ENCODE data around the gene REM2. TPM values are rescaled to one million over a fixed set of nuclear protein-coding genes. Genes with fewer than 3 reads are reported as not detected.
"Not testable (repeated sequence)": the region's sequence is repeated elsewhere in the genome, so short reads cannot be mapped to it uniquely, and the experiment has no call there.

REM2 gene
- total RNA-seq, 1 experiment from 2014 or later = 0.18 TPM

- TF ChIP-seq SIN3A (IDR thresholded peaks at IDR 0.05; ENCODE audit: borderline replicate concordance, insufficient read depth, low read depth, low read length) (no peak), REST (IDR thresholded peaks at IDR 0.05; ENCODE audit: insufficient read depth in 1 of 2, low read depth in 2 of 2, low read length in 1 of 2) (no peak), CTCF (IDR thresholded peaks at IDR 0.05) (no peak), POLR2AphosphoS5 (IDR thresholded peaks at IDR 0.05; ENCODE audit: low read depth, low read length) (no peak), TCF7L2 (IDR thresholded peaks at IDR 0.05; ENCODE audit: low read depth, low read length) (no peak)
- POLR2A ChIA-PET = no interaction called here
- no peak overlapping the region for H3K4me3 ChIP-seq (ENCODE audit: low read depth in 2 of 2, low read length in 2 of 2)
- ATAC-seq = no peak
- no peaks in the 10 kb centered on the region for H3K4me1 ChIP-seq (ENCODE audit: control insufficient read depth, insufficient read depth, low read length)
- no peaks in the 10 kb centered on the region for H3K9me3 ChIP-seq (ENCODE audit: control insufficient read depth, insufficient read depth, low read depth, low read length)
- no peak overlapping the region for H3K27ac ChIP-seq (ENCODE audit: low read length)
- H3K36me3 ChIP-seq (ENCODE audit: control insufficient read depth, insufficient read depth, low read length) = no peaks in the 10 kb centered on the region
- DNase-seq (ENCODE audit: low read depth, low spot score) = no peak
- intact Hi-C loops (cut with micrococcal nuclease; ENCODE audit: unreplicated experiment) = loop anchor here (10.0 kb wide), 1 partner anchor 202 kb away; no protein-coding TSS in a partner anchor
- CTCF ChIA-PET = interaction anchor here (1.0 kb wide), 1 partner anchor 40 kb away, joined by 3 read pairs; no protein-coding TSS in a partner anchor
- BruUV-seq (replicated peaks) = no TSS peak
- no peaks in the 10 kb centered on the region for H3K27me3 ChIP-seq (ENCODE audit: control insufficient read depth, insufficient read depth, low read length)
- in situ Hi-C loops (cut with HindIII; ENCODE audit: low pct_unique_long_range_greater_than_20kb, low sequenced_read_pairs) = no loop called here
These were observed 26.6 kb upstream of the REM2 start for GRCh38 chr14:22856428-22856827.

- CTCF ChIA-PET = interaction anchor here (0.6 to 1.1 kb wide), 2 partner anchors 59 to 81 kb away, joined by 3 to 6 read pairs; no protein-coding TSS in a partner anchor
- H3K27me3 ChIP-seq (ENCODE audit: control insufficient read depth, insufficient read depth, low read length); intact Hi-C loops (cut with micrococcal nuclease; ENCODE audit: unreplicated experiment); H3K27ac ChIP-seq (ENCODE audit: low read length); ATAC-seq; H3K9me3 ChIP-seq (ENCODE audit: control insufficient read depth, insufficient read depth, low read depth, low read length); H3K4me3 ChIP-seq (ENCODE audit: low read depth in 2 of 2, low read length in 2 of 2); H3K4me1 ChIP-seq (ENCODE audit: control insufficient read depth, insufficient read depth, low read length); in situ Hi-C loops (cut with HindIII; ENCODE audit: low pct_unique_long_range_greater_than_20kb, low sequenced_read_pairs); DNase-seq (ENCODE audit: low read depth, low spot score); BruUV-seq (replicated peaks); H3K36me3 ChIP-seq (ENCODE audit: control insufficient read depth, insufficient read depth, low read length): not testable (repeated sequence)
- POLR2A ChIA-PET = interaction anchor here (0.6 kb wide), 1 partner anchor 25 kb away, joined by 5 read pairs; no protein-coding TSS in a partner anchor
These were observed 22.6 kb upstream of the REM2 start for GRCh38 chr14:22860377-22860776.

GRCh38 chr14:22861651-22862050, 21.4 kb upstream of the REM2 start:
- Histone ChIP-seq H3K27me3 (ENCODE audit: control insufficient read depth, insufficient read depth, low read length) (no peaks in the 10 kb centered on the region), H3K36me3 (ENCODE audit: control insufficient read depth, insufficient read depth, low read length) (no peaks in the 10 kb centered on the region), H3K4me1 (ENCODE audit: control insufficient read depth, insufficient read depth, low read length) (no peaks in the 10 kb centered on the region), H3K9me3 (ENCODE audit: control insufficient read depth, insufficient read depth, low read depth, low read length) (no peaks in the 10 kb centered on the region), H3K27ac (ENCODE audit: low read length) (no peak overlapping the region), H3K4me3 (ENCODE audit: low read depth in 2 of 2, low read length in 2 of 2) (no peak overlapping the region)
- ChIA-PET POLR2A (no interaction called here), CTCF (no interaction called here)
- no TSS peak for BruUV-seq (replicated peaks)
- ATAC-seq (no peak), DNase-seq (ENCODE audit: low read depth, low spot score) (no peak)
- intact Hi-C loops (cut with micrococcal nuclease; ENCODE audit: unreplicated experiment) (no loop called here), in situ Hi-C loops (cut with HindIII; ENCODE audit: low pct_unique_long_range_greater_than_20kb, low sequenced_read_pairs) (no loop called here)
- TF ChIP-seq POLR2AphosphoS5 (IDR thresholded peaks at IDR 0.05; ENCODE audit: low read depth, low read length) = no peak
- no peak for TF ChIP-seq REST (IDR thresholded peaks at IDR 0.05; ENCODE audit: insufficient read depth in 1 of 2, low read depth in 2 of 2, low read length in 1 of 2)
- TF ChIP-seq SIN3A (IDR thresholded peaks at IDR 0.05; ENCODE audit: borderline replicate concordance, insufficient read depth, low read depth, low read length) = no peak
- no peak for TF ChIP-seq TCF7L2 (IDR thresholded peaks at IDR 0.05; ENCODE audit: low read depth, low read length)
- no peak for TF ChIP-seq CTCF (IDR thresholded peaks at IDR 0.05)
